OCI-LY3 (cell line): ENCODE results near the gene EPHB2.

Experiments
- CTCF ChIP-seq: fragments of 200-600, 300-600 bp; sonication (generic); IDR thresholded peaks from 2 replicates; pipeline ENCODE4 v1.5.1; 2014; ENCODE audit warnings: antibody characterized with exemption, low read length, low read depth
- EZH2phosphoT487 ChIP-seq: fragments of 200-600 bp; shearing (Covaris generic); IDR thresholded peaks from 2 replicates; pipeline ENCODE4 v1.6.1; 2018; ENCODE audit warnings: antibody characterized with exemption, mixed run types, low read depth

GRCh38 chr1:22920734-22921451, 210.3 kb downstream of the EPHB2 start:
- TF ChIP-seq CTCF (no peak), EZH2phosphoT487 (no peak)
